HG03097 (cell line): Measurements from ENCODE around the gene ZFAND2B.

Source experiments
- ATAC-seq: cut with Tn5 transposase; IDR thresholded peaks from one replicate; pipeline ENCODE4 v1.9.1; 2021; ENCODE audit not compliant: unreplicated experiment, low FRiP score

The ZFAND2B gene

GRCh38 chr2:219218732-219219701, 12.4 kb downstream of the ZFAND2B start, which contains the start of gene ABCB6:
Gene ABCB6 (minus strand): TSS chr2:219218958. CDS start chr2:219218673, 285 bp downstream.
- ATAC-seq: peak; percentile 50

GRCh38 chr2:219219784-219220532, 13.4 kb downstream of the ZFAND2B start:
- no peak for ATAC-seq

GRCh38 chr2:219220652-219221402, 14.2 kb downstream of the ZFAND2B start:
- ATAC-seq: no peak

- ATAC-seq: no peak
Observed at GRCh38 chr2:219221957-219222518, 15.5 kb downstream of the ZFAND2B start.

- ATAC-seq: no peak
Observed at GRCh38 chr2:219223831-219224610, 17.4 kb downstream of the ZFAND2B start.

GRCh38 chr2:219225350-219225749, 18.8 kb downstream of the ZFAND2B start:
- ATAC-seq: no peak

GRCh38 chr2:219228041-219228910, 21.7 kb downstream of the ZFAND2B start:
- ATAC-seq: no peak

GRCh38 chr2:219228911-219229304, 22.3 kb downstream of the ZFAND2B start:
- peak; percentile 4 for ATAC-seq

GRCh38 chr2:219229305-219230058, 22.9 kb downstream of the ZFAND2B start, which contains the start of the genes ANKZF1 and ATG9A:
Gene ANKZF1 (plus strand): TSS chr2:219229806. CDS start chr2:219230258, 452 bp downstream.
Gene ATG9A (minus strand): TSS chr2:219229636. CDS start chr2:219228024, 1,612 bp downstream.
- peak; percentile 82 for ATAC-seq

- ATAC-seq: peak; percentile 17
Observed at GRCh38 chr2:219230059-219230540, 23.5 kb downstream of the ZFAND2B start.

GRCh38 chr2:219234331-219234730, 27.7 kb downstream of the ZFAND2B start:
- ATAC-seq: no peak

GRCh38 chr2:219243291-219243761, 36.7 kb downstream of the ZFAND2B start:
- ATAC-seq: no peak

GRCh38 chr2:219244789-219245147, 38.2 kb downstream of the ZFAND2B start:
- ATAC-seq: no peak

- peak; percentile 48 for ATAC-seq
Observed at GRCh38 chr2:219245148-219245898, 38.7 kb downstream of the ZFAND2B start, which contains the start of the genes GLB1L and STK16. Gene GLB1L (minus strand): TSS chr2:219245444. CDS start chr2:219243573, 1,871 bp downstream. Gene STK16 (plus strand): TSS chr2:219245479. CDS start chr2:219246000, 521 bp downstream.

- no peak for ATAC-seq
Observed at GRCh38 chr2:219245899-219246230, 39.3 kb downstream of the ZFAND2B start.

GRCh38 chr2:219246559-219246958, 40.0 kb downstream of the ZFAND2B start:
- no peak for ATAC-seq
